GM19397 (cell line): ENCODE results near the gene NFIA.

Experiments used
- ATAC-seq: cut with Tn5 transposase; IDR thresholded peaks from one replicate; pipeline ENCODE4 v1.9.1; 2021; ENCODE audit warnings: mild to moderate bottlenecking, moderate library complexity; ENCODE audit not compliant: unreplicated experiment

The NFIA gene

DNA sequence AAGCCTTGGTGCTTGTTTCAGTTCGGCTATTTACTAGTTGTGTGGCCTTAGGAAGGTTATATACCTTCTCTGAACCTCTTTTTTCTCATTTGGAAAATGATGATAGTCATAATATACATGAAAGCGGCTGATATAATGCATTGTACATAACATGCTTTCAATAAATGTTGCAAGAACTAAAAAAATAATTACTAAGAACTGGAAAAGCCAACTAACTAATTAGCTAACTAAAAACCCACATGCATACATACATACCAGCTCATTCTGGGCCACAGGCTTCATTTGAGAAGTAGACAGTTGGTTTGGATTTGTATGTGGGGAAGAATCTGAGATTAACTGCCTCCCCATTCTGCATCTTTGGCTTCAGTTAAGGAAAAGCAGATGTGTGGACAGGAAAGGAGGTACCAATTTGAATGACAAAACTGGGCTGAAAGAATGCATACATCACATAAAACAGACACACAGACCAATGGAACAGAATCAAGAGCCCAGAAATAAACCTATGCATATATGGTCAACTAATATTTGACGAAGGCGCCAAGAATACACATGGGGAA, 424.7 kb downstream of the NFIA start:
- no peak for ATAC-seq
